GM12878 (cell line): ENCODE measurements around the gene PANX2. TPM values are rescaled to one million over a fixed set of nuclear protein-coding genes. Genes with fewer than 3 reads are reported as not detected.

Experiments
- ATAC-seq: fragments of 200-7000 bp; cut with Tn5 transposase; 3 replicates; pipeline ENCODE4 v1.9.1; 2020; ENCODE audit warnings: mild to moderate bottlenecking, moderate library complexity
- BruUV-seq: library from RNA; stranded (reverse); fragments of 400-500 nt; replicated peaks from 2 replicates; lab custom pipeline; 2021; lab: Mats Ljungman, UMichigan
- CTCF ChIA-PET: fragments of 300-600 bp; sonication (Branson Sonifier 250); formaldehyde crosslinking; extraction: SDS; loops from one replicate; lab custom pipeline; 2021; ENCODE audit warnings: inconsistent platforms; lab: Yijun Ruan, JAX
- POLR2A ChIA-PET: fragments of 350-600 bp; formaldehyde crosslinking; extraction: SDS; loops from one replicate; lab custom pipeline; 2021; ENCODE audit warnings: inconsistent platforms; lab: Charles Lee
- RAD21 ChIA-PET: fragments of 300-600 bp; sonication (Branson Sonifier 250); formaldehyde crosslinking; loops from one replicate; lab custom pipeline; 2023; ENCODE audit warnings: antibody characterized with exemption; ENCODE audit not compliant: unreplicated experiment; lab: Charles Lee
- SMC1A ChIA-PET: fragments of 300-600 bp; sonication (Branson Sonifier 250); formaldehyde crosslinking; loops from one replicate; lab custom pipeline; 2023; ENCODE audit not compliant: unreplicated experiment, uncharacterized antibody; lab: Charles Lee
- DNase-seq: peaks from one replicate; pipeline ENCODE4 v3.0.0-alpha.2; 2011; ENCODE audit warnings: low read depth, low spot score
- FAIRE-seq: peaks from 3 replicates; lab custom pipeline; 2011; peaks lifted over from hg19 to GRCh38; lab: Jason Lieb, UNC
- H2AFZ ChIP-seq: 2 replicates; pipeline ENCODE4 v1.6.0; 2011; ENCODE audit warnings: low read depth, low read length, control low read depth; ENCODE audit not compliant: control insufficient read depth
- H3K27ac ChIP-seq: 2 replicates; pipeline ENCODE4 v1.5.1; 2011; ENCODE audit warnings: control low read depth; ENCODE audit not compliant: control insufficient read depth, insufficient read depth
- H3K27me3 ChIP-seq, 2 experiments: replicated peaks in 1 of 2; 2 replicates each; pipeline versions ENCODE4 v1.6.0 to v1.6.1; 2011; ENCODE audit warnings: low read length in 1 of 2; ENCODE audit not compliant: control insufficient read depth in 2 of 2, insufficient read depth in 2 of 2
- H3K36me3 ChIP-seq, 2 experiments: 2 replicates each; pipeline ENCODE4 v1.5.1; 2011; ENCODE audit warnings: low read length in 1 of 2; ENCODE audit not compliant: control insufficient read depth in 2 of 2, insufficient read depth in 2 of 2
- H3K4me1 ChIP-seq: 2 replicates; pipeline ENCODE4 v1.6.1; 2011; ENCODE audit warnings: mild to moderate bottlenecking, low read length, moderate library complexity, mixed read lengths; ENCODE audit not compliant: control insufficient read depth, insufficient read depth
- H3K4me2 ChIP-seq: 2 replicates; pipeline ENCODE4 v1.6.0; 2011; ENCODE audit warnings: control low read depth; ENCODE audit not compliant: control insufficient read depth, insufficient read depth
- H3K4me3 ChIP-seq: fragments of 200-600 bp; sonication (generic); 2 replicates; pipeline ENCODE4 v1.5.1; 2016
- H3K79me2 ChIP-seq: 2 replicates; pipeline ENCODE4 v1.6.0; 2011; ENCODE audit warnings: low read length; ENCODE audit not compliant: control insufficient read depth, insufficient read depth
- H3K9ac ChIP-seq: 2 replicates; pipeline ENCODE4 v1.8.0; 2011; ENCODE audit warnings: low read length, control low read depth, mixed read lengths; ENCODE audit not compliant: control insufficient read depth, insufficient read depth
- H3K9me3 ChIP-seq: replicated peaks from 3 replicates; pipeline ENCODE4 v1.5.1; 2011; ENCODE audit warnings: mild to moderate bottlenecking, low read length; ENCODE audit not compliant: control insufficient read depth, insufficient read depth
- H4K20me1 ChIP-seq: 2 replicates; pipeline ENCODE4 v1.6.0; 2011; ENCODE audit not compliant: control insufficient read depth, insufficient read depth
- BACH1 ChIP-seq: fragments of 450-650 bp; IDR thresholded peaks from 2 replicates; pipeline ENCODE4 v1.6.1; 2017; ENCODE audit warnings: mild to moderate bottlenecking, borderline replicate concordance
- BCL3 ChIP-seq: IDR thresholded peaks from 2 replicates; pipeline ENCODE4 v1.6.1; 2011; ENCODE audit warnings: borderline replicate concordance, low read depth, mild to moderate bottlenecking, moderate library complexity, low read length; ENCODE audit not compliant: insufficient read depth, poor library complexity, severe bottlenecking
- CHD2 ChIP-seq: IDR thresholded peaks from 2 replicates; pipeline ENCODE4 v1.6.1; 2011; ENCODE audit warnings: low read depth, low read length, improper control_type of control experiment, borderline replicate concordance
- DPF2 ChIP-seq: fragments of 450-650 bp; IDR thresholded peaks from 2 replicates; pipeline ENCODE4 v1.6.1; 2017; ENCODE audit warnings: mild to moderate bottlenecking
- ELK1 ChIP-seq: IDR thresholded peaks from 2 replicates; pipeline ENCODE4 v1.6.1; 2012; ENCODE audit warnings: low read depth, low read length, improper control_type of control experiment
- FOS ChIP-seq: IDR thresholded peaks from 3 replicates; pipeline ENCODE4 v1.6.1; 2011; ENCODE audit warnings: borderline replicate concordance; ENCODE audit not compliant: insufficient read length; ENCODE audit errors: extremely low read depth
- IRF3 ChIP-seq: fragments of 450-650 bp; IDR thresholded peaks from 2 replicates; pipeline ENCODE4 v1.6.1; 2014; ENCODE audit warnings: mild to moderate bottlenecking
- NR2F1 ChIP-seq: fragments of 450-650 bp; conservative IDR thresholded peaks from 2 replicates; pipeline ENCODE4 v1.6.1; 2017; ENCODE audit warnings: mild to moderate bottlenecking
- SMAD5 ChIP-seq: IDR thresholded peaks from 2 replicates; pipeline ENCODE4 v1.6.1; 2016; ENCODE audit warnings: antibody characterized with exemption, low read depth
- SREBF1 ChIP-seq: IDR thresholded peaks from 2 replicates; pipeline ENCODE4 v1.6.1; 2012; ENCODE audit warnings: mild to moderate bottlenecking, low read length
- TCF12 ChIP-seq: IDR thresholded peaks from 2 replicates; pipeline ENCODE4 v1.6.1; 2011; ENCODE audit warnings: low read depth, mild to moderate bottlenecking, low read length
- TCF7 ChIP-seq: IDR thresholded peaks from 2 replicates; pipeline ENCODE4 v1.6.1; 2014; ENCODE audit warnings: antibody characterized with exemption, borderline replicate concordance
- WRNIP1 ChIP-seq: IDR thresholded peaks from 2 replicates; pipeline ENCODE4 v1.6.1; 2011; ENCODE audit warnings: low read depth, low read length, improper control_type of control experiment, borderline replicate concordance
- ZBTB4 ChIP-seq: fragments of 450-650 bp; formaldehyde crosslinking; IDR thresholded peaks from 2 replicates; pipeline ENCODE4 v1.4.0; 2022; ENCODE audit warnings: mild to moderate bottlenecking, moderate library complexity
- ZNF24 ChIP-seq: fragments of 450-650 bp; IDR thresholded peaks from 2 replicates; pipeline ENCODE4 v1.6.1; 2017; ENCODE audit warnings: antibody characterized with exemption, mild to moderate bottlenecking
- WGBS: methylation state at CpG from one replicate; pipeline ENCODE4 v1.1.6; 2016; ENCODE audit warnings: low lambda C conversion rate; ENCODE audit not compliant: insufficient replicate concordance, insufficient coverage; ENCODE audit errors: missing lambda C conversion rate; 5-methylcytosine and 5-hydroxymethylcytosine counted together
- in situ Hi-C: fragments of 300-500 bp; cut with MboI; formaldehyde crosslinking; loops from 9 replicates; pipeline ENCODE4 v1.14.3; 2018; ENCODE audit warnings: mixed read lengths
- intact Hi-C: fragments of 100-400 bp; cut with micrococcal nuclease; formaldehyde crosslinking; loops from one replicate; pipeline ENCODE4 v1.14.2; 2022; ENCODE audit not compliant: unreplicated experiment
- polyA plus RNA-seq, 11 experiments: library from polyadenylated mRNA; depleted of rRNA in 4 of 11; unstranded in 6 of 11; stranded (reverse) in 5 of 11; fragments of >200 nt; fragmentation: Nextera tagmentation in 4 of 11; fragmentation: Illumina TruSeq in 1 of 11; extraction: Ambion mirVana in 4 of 11; extraction: Trizol in 1 of 11; gene quantifications; 1 replicate in 1 of 11; 2 replicates in 10 of 11; pipeline versions ENCODE4 v1.2.1 to v1.2.3, GENCODE V29; 2011 to 2016; ENCODE audit warnings: inconsistent platforms in 2 of 11, missing spikeins in 2 of 11, low read depth in 1 of 11
- total RNA-seq, 4 experiments: library from RNA; depleted of rRNA in 3 of 4; stranded (reverse); fragments of >200 nt in 3 of 4; fragmentation: Illumina TruSeq in 1 of 4; extraction: Trizol in 1 of 4; gene quantifications; 2 replicates each; pipeline versions ENCODE4 v1.2.1 to v1.2.3, GENCODE V29; 2013 to 2021
- TF ChIP-seq, protein P1 (sequence below): fragments of 450-650 bp; IDR thresholded peaks from 2 replicates; pipeline ENCODE4 v1.6.1; 2017; ENCODE audit warnings: low read depth, mild to moderate bottlenecking, moderate library complexity

The PANX2 gene
- total and polyA plus RNA-seq, 10 of the 15 experiments (the other 5 are each of a cell fraction or from before 2014, with no cell fraction given) = 0.04 to 0.44 (median 0.17) TPM; not detected in 5

DNA sequence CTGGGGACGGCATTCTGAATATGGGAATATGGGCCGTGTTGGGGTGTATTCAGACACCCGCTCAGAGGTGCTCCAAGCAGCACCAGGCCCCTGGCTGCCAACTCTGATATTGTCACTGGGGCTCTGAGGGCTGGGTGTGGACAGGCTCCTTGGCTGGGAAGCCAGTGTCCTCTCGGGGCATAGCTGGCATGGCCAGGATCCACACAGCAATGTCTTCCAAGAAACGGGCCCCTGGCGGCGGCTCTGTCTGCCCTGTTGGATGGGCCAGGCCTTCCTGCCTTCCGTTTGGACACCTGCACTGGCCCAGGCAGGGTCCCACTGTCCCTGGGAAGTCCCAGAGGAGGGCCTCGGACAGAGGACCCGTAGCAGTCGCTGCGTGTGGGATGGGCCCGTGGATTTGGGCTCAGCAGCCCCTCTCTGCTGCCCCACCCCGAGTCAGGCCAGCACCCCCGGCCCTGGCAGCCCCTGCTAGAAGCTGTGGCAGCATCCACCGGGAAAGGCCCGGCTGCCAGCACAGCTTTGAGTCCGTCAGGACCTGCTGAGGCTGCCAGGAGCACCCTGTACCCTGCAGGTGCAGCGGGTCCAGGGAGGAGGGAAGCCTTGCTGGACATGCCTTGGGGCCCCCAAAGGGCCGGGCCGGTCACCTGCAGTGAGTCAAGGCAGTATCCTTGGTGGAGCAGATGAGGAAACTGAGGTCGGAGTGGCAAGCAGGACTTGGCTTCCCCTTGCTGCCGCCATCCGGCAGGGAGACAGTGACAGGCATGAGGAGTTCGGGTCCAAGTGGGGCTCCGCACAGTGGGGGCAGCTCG lies 4.1 kb downstream of the PANX2 start:
- BruUV-seq = no TSS peak
- Histone ChIP-seq H2AFZ (no peak overlapping the region), H3K4me2 (no peak overlapping the region), H3K4me3 (no peak overlapping the region), H3K9me3 (no peaks in the 10 kb centered on the region), H3K27me3 (no peaks in the 10 kb centered on the region), H3K36me3 (no peaks in the 10 kb centered on the region), H4K20me1 (no peaks in the 10 kb centered on the region), H3K79me2 (no peaks in the 10 kb centered on the region), H3K9ac (no peak overlapping the region), H3K27ac (no peak overlapping the region), H3K4me1 (peaks cover 6% of the 10 kb centered on the region)
- peak; percentile 13; the same call in 1 of the 3 replicates for ATAC-seq
- in situ Hi-C loops = no loop called here
- no peak for DNase-seq
- intact Hi-C loops = no loop called here
- CTCF ChIA-PET = no interaction called here
- 49% methylated on average over 26 of the region's 27 CpGs for WGBS
- SMC1A ChIA-PET = no interaction called here
- POLR2A ChIA-PET = no interaction called here
- FAIRE-seq = no peak
- RAD21 ChIA-PET = no interaction called here
- TF ChIP-seq ZBTB4 (CRISPR knock-in tag) = no peak
- TF ChIP-seq ELK1 = no peak
- no peak for TF ChIP-seq ZNF24
- no peak for TF ChIP-seq FOS
- no peak for TF ChIP-seq SREBF1
- no peak for TF ChIP-seq TCF12
- TF ChIP-seq NR2F1 = no peak
- TF ChIP-seq DPF2 = no peak
- no peak for TF ChIP-seq IRF3
- no peak for TF ChIP-seq CHD2
- TF ChIP-seq SMAD5 = no peak
- no peak for TF ChIP-seq BCL3
- no peak for TF ChIP-seq BACH1
- TF ChIP-seq, protein P1, sequence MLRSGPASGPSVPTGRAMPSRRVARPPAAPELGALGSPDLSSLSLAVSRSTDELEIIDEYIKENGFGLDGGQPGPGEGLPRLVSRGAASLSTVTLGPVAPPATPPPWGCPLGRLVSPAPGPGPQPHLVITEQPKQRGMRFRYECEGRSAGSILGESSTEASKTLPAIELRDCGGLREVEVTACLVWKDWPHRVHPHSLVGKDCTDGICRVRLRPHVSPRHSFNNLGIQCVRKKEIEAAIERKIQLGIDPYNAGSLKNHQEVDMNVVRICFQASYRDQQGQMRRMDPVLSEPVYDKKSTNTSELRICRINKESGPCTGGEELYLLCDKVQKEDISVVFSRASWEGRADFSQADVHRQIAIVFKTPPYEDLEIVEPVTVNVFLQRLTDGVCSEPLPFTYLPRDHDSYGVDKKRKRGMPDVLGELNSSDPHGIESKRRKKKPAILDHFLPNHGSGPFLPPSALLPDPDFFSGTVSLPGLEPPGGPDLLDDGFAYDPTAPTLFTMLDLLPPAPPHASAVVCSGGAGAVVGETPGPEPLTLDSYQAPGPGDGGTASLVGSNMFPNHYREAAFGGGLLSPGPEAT = no peak
- TF ChIP-seq TCF7 = no peak
- TF ChIP-seq WRNIP1 = no peak
